PFSK-1 (cell line): ENCODE data around the gene FOXP3.

Source experiments
- SIN3A ChIP-seq: IDR thresholded peaks from 2 replicates; pipeline ENCODE4 v1.6.1; 2012; ENCODE audit warnings: mild to moderate bottlenecking, low read length, moderate library complexity, borderline replicate concordance; ENCODE audit not compliant: insufficient read depth
- TAF1 ChIP-seq: IDR thresholded peaks from 2 replicates; pipeline ENCODE4 v1.6.1; 2012; ENCODE audit warnings: low read length, control low read depth, borderline replicate concordance; ENCODE audit not compliant: insufficient read depth

- no peak for TF ChIP-seq TAF1
- TF ChIP-seq SIN3A = no peak
These were observed 51.6 kb downstream of the FOXP3 start for GRCh38 chrX:49212861-49213260.
